H9 (cell line): Measurements from ENCODE around the gene PHLDA1. TPM values are rescaled to one million over a fixed set of nuclear protein-coding genes. Genes with fewer than 3 reads are reported as not detected.

Experiments
- DNase-seq: peaks from one replicate; pipeline ENCODE4 v3.0.0-alpha.2; 2017
- H2AFZ ChIP-seq: one replicate; pipeline ENCODE4 v1.6.1; 2013; ENCODE audit warnings: mild to moderate bottlenecking, low read length, control low read depth, moderate library complexity
- H2AK5ac ChIP-seq: 2 replicates; pipeline ENCODE4 v1.6.1; 2013; ENCODE audit warnings: low read length, control low read depth, mixed read lengths; ENCODE audit not compliant: insufficient read length
- H2BK120ac ChIP-seq: one replicate; pipeline ENCODE4 v1.6.1; 2013; ENCODE audit warnings: low read depth, mild to moderate bottlenecking, low read length, control low read depth, inconsistent platforms; ENCODE audit not compliant: poor library complexity, severe bottlenecking
- H2BK12ac ChIP-seq: 2 replicates; pipeline ENCODE4 v1.6.1; 2013; ENCODE audit warnings: low read length, control low read depth, mixed read lengths, low read depth; ENCODE audit not compliant: insufficient read length
- H2BK15ac ChIP-seq: 2 replicates; pipeline ENCODE4 v1.6.1; 2013; ENCODE audit warnings: low read depth, low read length, control low read depth
- H2BK20ac ChIP-seq: one replicate; pipeline ENCODE4 v1.6.1; 2013; ENCODE audit warnings: low read depth, mild to moderate bottlenecking, low read length, control low read depth, inconsistent platforms; ENCODE audit not compliant: poor library complexity, severe bottlenecking
- H2BK5ac ChIP-seq: 2 replicates; pipeline ENCODE4 v1.6.1; 2013; ENCODE audit warnings: low read length, control low read depth, mixed read lengths; ENCODE audit not compliant: insufficient read length
- H3K14ac ChIP-seq: 2 replicates; pipeline ENCODE4 v1.6.1; 2013; ENCODE audit warnings: low read length, control low read depth; ENCODE audit not compliant: insufficient read depth
- H3K18ac ChIP-seq: 2 replicates; pipeline ENCODE4 v1.6.1; 2013; ENCODE audit warnings: low read depth, mild to moderate bottlenecking, mixed read lengths, low read length, control low read depth; ENCODE audit not compliant: insufficient read length
- H3K23ac ChIP-seq: 2 replicates; pipeline ENCODE4 v1.6.1; 2013; ENCODE audit warnings: low read length, control low read depth, mixed read lengths, low read depth; ENCODE audit not compliant: insufficient read length
- H3K23me2 ChIP-seq: 2 replicates; pipeline ENCODE4 v1.6.1; 2013; ENCODE audit warnings: low read depth, mild to moderate bottlenecking, mixed read lengths, low read length, control low read depth; ENCODE audit not compliant: insufficient read length, poor library complexity, severe bottlenecking
- H3K27ac ChIP-seq: 2 replicates; pipeline ENCODE4 v1.5.1; 2013; ENCODE audit warnings: low read length, control low read depth, mixed read lengths, low read depth; ENCODE audit not compliant: insufficient read length
- H3K27me3 ChIP-seq: 2 replicates; pipeline ENCODE4 v1.6.1; 2013; ENCODE audit warnings: low read length, control low read depth, inconsistent platforms; ENCODE audit not compliant: insufficient read depth
- H3K4ac ChIP-seq: 2 replicates; pipeline ENCODE4 v1.6.1; 2013; ENCODE audit warnings: low read depth, mild to moderate bottlenecking, control low read depth, inconsistent platforms, low read length, moderate library complexity
- H3K4me1 ChIP-seq: 2 replicates; pipeline ENCODE4 v1.6.1; 2013; ENCODE audit warnings: low read length, control low read depth, inconsistent platforms; ENCODE audit not compliant: insufficient read depth
- H3K4me2 ChIP-seq: 2 replicates; pipeline ENCODE4 v1.6.1; 2013; ENCODE audit warnings: low read length, control low read depth, mixed read lengths; ENCODE audit not compliant: insufficient read length, insufficient read depth
- H3K56ac ChIP-seq: 2 replicates; pipeline ENCODE4 v1.6.1; 2013; ENCODE audit warnings: low read depth, mild to moderate bottlenecking, mixed read lengths, low read length, control low read depth; ENCODE audit not compliant: insufficient read length
- H3K79me1 ChIP-seq: 2 replicates; pipeline ENCODE4 v1.6.1; 2013; ENCODE audit warnings: low read depth, mild to moderate bottlenecking, moderate library complexity, low read length, control low read depth, inconsistent platforms; ENCODE audit not compliant: insufficient read depth, poor library complexity, severe bottlenecking
- H3K79me2 ChIP-seq: 2 replicates; pipeline ENCODE4 v1.6.1; 2013; ENCODE audit warnings: low read length, control low read depth, inconsistent platforms; ENCODE audit not compliant: insufficient read depth
- H3K9ac ChIP-seq: 2 replicates; pipeline ENCODE4 v1.6.1; 2013; ENCODE audit warnings: low read length, control low read depth, mixed read lengths; ENCODE audit not compliant: insufficient read length; ENCODE audit errors: extremely low read depth
- H3K9me3 ChIP-seq: one replicate; pipeline ENCODE4 v1.6.1; 2013; ENCODE audit warnings: low read depth, low read length, inconsistent platforms; ENCODE audit not compliant: control insufficient read depth
- H3T11ph ChIP-seq: one replicate; pipeline ENCODE4 v1.6.1; 2013; ENCODE audit warnings: mild to moderate bottlenecking, low read length, control low read depth, inconsistent platforms
- H4K20me1 ChIP-seq: one replicate; pipeline ENCODE4 v1.6.1; 2013; ENCODE audit not compliant: control insufficient read depth, insufficient read length, insufficient read depth
- H4K5ac ChIP-seq: 2 replicates; pipeline ENCODE4 v1.6.1; 2013; ENCODE audit warnings: low read depth, mild to moderate bottlenecking, mixed read lengths, low read length, control low read depth; ENCODE audit not compliant: insufficient read length
- H4K8ac ChIP-seq: replicated peaks from 2 replicates; pipeline ENCODE4 v1.6.1; 2013; ENCODE audit warnings: low read length, control low read depth, mixed read lengths, low read depth; ENCODE audit not compliant: insufficient read length
- H4K91ac ChIP-seq: 2 replicates; pipeline ENCODE4 v1.6.1; 2013; ENCODE audit warnings: low read depth, mild to moderate bottlenecking, moderate library complexity, mixed read lengths, low read length, control low read depth; ENCODE audit not compliant: insufficient read length
- H3K27ac Mint-ChIP-seq, 3 experiments: 2 replicates in 2 of 3; 3 replicates in 1 of 3; pipeline ENCODE4 v1.8.0; 2020 to 2021; ENCODE audit warnings: mixed read lengths in 3 of 3, mild to moderate bottlenecking in 1 of 3, moderate library complexity in 1 of 3
- H3K27me3 Mint-ChIP-seq: 2 replicates; pipeline ENCODE4 v1.8.0; 2021; ENCODE audit warnings: low read depth, mild to moderate bottlenecking, moderate library complexity, mixed read lengths
- H3K36me3 Mint-ChIP-seq, 3 experiments: 2 replicates in 2 of 3; 3 replicates in 1 of 3; pipeline ENCODE4 v1.8.0; 2020 to 2021; ENCODE audit warnings: low read depth in 3 of 3, mixed read lengths in 3 of 3; ENCODE audit not compliant: insufficient read depth in 1 of 3
- H3K4me1 Mint-ChIP-seq, 2 experiments: 2 replicates each; pipeline ENCODE4 v1.8.0; 2020; ENCODE audit warnings: mixed read lengths in 2 of 2
- H3K4me3 Mint-ChIP-seq, 2 experiments: 2 replicates in 1 of 2; 3 replicates in 1 of 2; pipeline ENCODE4 v1.8.0; 2020 to 2021; ENCODE audit warnings: mild to moderate bottlenecking in 2 of 2, mixed read lengths in 2 of 2, moderate library complexity in 1 of 2
- H3K9me3 Mint-ChIP-seq, 2 experiments: 2 replicates in 1 of 2; 3 replicates in 1 of 2; pipeline ENCODE4 v1.8.0; 2020; ENCODE audit warnings: mild to moderate bottlenecking in 2 of 2, mixed read lengths in 2 of 2, moderate library complexity in 1 of 2
- CTCF ChIP-seq: fragments of 200-600 bp; sonication (generic); conservative IDR thresholded peaks from 3 replicates; pipeline ENCODE4 v1.8.0; 2021; ENCODE audit warnings: antibody characterized with exemption, mild to moderate bottlenecking
- WGBS: extraction: QIAGEN DNeasy Blood & Tissue Kit; methylation state at CpG from one replicate; pipeline ENCODE4 v1.1.7; 2013; ENCODE audit warnings: missing lambda C conversion rate, low lambda C conversion rate, mixed read lengths; ENCODE audit not compliant: insufficient read length; ENCODE audit errors: extremely low coverage; 5-methylcytosine and 5-hydroxymethylcytosine counted together
- total RNA-seq: library from RNA; stranded (reverse); gene quantifications from 2 replicates; pipeline ENCODE4 v1.2.1, GENCODE V29; 2021

PHLDA1 gene
- total RNA-seq, 1 experiment from 2014 or later, result 106 TPM

GRCh38 chr12:75985566-75985965 is 46.0 kb downstream of the PHLDA1 start:
- Histone ChIP-seq H3K14ac (no peak overlapping the region), H3K4me1 (peaks cover 4% of the 10 kb centered on the region), H2BK20ac (no peak overlapping the region), H3T11ph (no peak overlapping the region), H3K79me1 (no peaks in the 10 kb centered on the region), H3K27me3 (no peaks in the 10 kb centered on the region), H3K23me2 (no peaks in the 10 kb centered on the region), H2BK5ac (no peak overlapping the region), H3K56ac (no peak overlapping the region), H3K9ac (no peak overlapping the region), H2AFZ (no peak overlapping the region), H3K23ac (no peak overlapping the region), H3K79me2 (no peaks in the 10 kb centered on the region), H2BK120ac (no peak overlapping the region), H3K4me2 (no peak overlapping the region), H3K18ac (no peak overlapping the region), H4K5ac (no peak overlapping the region), H2BK12ac (no peak overlapping the region), H4K8ac (no peak overlapping the region), H4K91ac (no peak overlapping the region), H3K9me3 (no peaks in the 10 kb centered on the region), H3K27ac (no peak overlapping the region), H2BK15ac (no peak overlapping the region), H3K4ac (no peak overlapping the region), H4K20me1 (no peaks in the 10 kb centered on the region), H2AK5ac (no peak overlapping the region)
- no peak overlapping the region for H3K4me3 Mint-ChIP-seq
- H3K9me3 Mint-ChIP-seq, result peaks cover 10 to 19% of the 10 kb centered on the region in 2 experiments
- TF ChIP-seq CTCF, result no peak
- peaks cover 26 to 31% of the 10 kb centered on the region in 2 experiments for H3K4me1 Mint-ChIP-seq
- no CpG with 5 or more reads among the region's 5 CpGs for WGBS
- no peak for DNase-seq
- H3K27ac Mint-ChIP-seq, result no peak overlapping the region
- peaks cover 1% of the 10 kb centered on the region; the same call in 1 of the 2 replicates for H3K27me3 Mint-ChIP-seq
- peaks cover 7 to 17% (median 10%) of the 10 kb centered on the region in 3 experiments; a peak in 6 of 7 replicates for H3K36me3 Mint-ChIP-seq
